Astrocyte (in vitro differentiated cells and primary cell): ENCODE results near the gene CPEB4. TPM values are rescaled to one million over a fixed set of nuclear protein-coding genes. Genes with fewer than 3 reads are reported as not detected.

Experiments used
- DNase-seq: peaks from one replicate; pipeline ENCODE4 v3.0.0-alpha.2; 2010; ENCODE audit warnings: low read depth
- FAIRE-seq: peaks from 2 replicates; lab custom pipeline; 2011; peaks lifted over from hg19 to GRCh38; lab: Jason Lieb, UNC
- H2AFZ ChIP-seq: 2 replicates; pipeline ENCODE4 v1.6.0; 2012; ENCODE audit warnings: low read depth, low read length, inconsistent platforms
- H3K27ac ChIP-seq: 2 replicates; pipeline ENCODE4 v1.5.1; 2011; ENCODE audit warnings: low read depth, low read length, inconsistent platforms
- H3K27me3 ChIP-seq: 2 replicates; pipeline ENCODE4 v1.6.0; 2011; ENCODE audit warnings: low read length, inconsistent platforms; ENCODE audit not compliant: insufficient read depth
- H3K36me3 ChIP-seq: 2 replicates; pipeline ENCODE4 v1.5.1; 2011; ENCODE audit warnings: low read length, inconsistent platforms; ENCODE audit not compliant: insufficient read depth
- H3K4me1 ChIP-seq: 2 replicates; pipeline ENCODE4 v1.5.1; 2011; ENCODE audit warnings: low read length, inconsistent platforms; ENCODE audit not compliant: insufficient read depth
- H3K4me2 ChIP-seq: 2 replicates; pipeline ENCODE4 v1.6.0; 2012; ENCODE audit warnings: low read length, inconsistent platforms
- H3K4me3 ChIP-seq: 2 replicates; pipeline ENCODE4 v1.5.1; 2011; ENCODE audit warnings: low read depth, mild to moderate bottlenecking, low read length, inconsistent platforms; ENCODE audit not compliant: insufficient read depth
- H3K79me2 ChIP-seq: 2 replicates; pipeline ENCODE4 v1.6.0; 2012; ENCODE audit warnings: mild to moderate bottlenecking, low read length, inconsistent platforms; ENCODE audit not compliant: insufficient read depth
- H3K9ac ChIP-seq: 2 replicates; pipeline ENCODE4 v1.6.0; 2012; ENCODE audit warnings: mild to moderate bottlenecking, low read length, inconsistent platforms
- H3K9me3 ChIP-seq: 2 replicates; pipeline ENCODE4 v1.5.1; 2012; ENCODE audit warnings: low read depth, mild to moderate bottlenecking, low read length, inconsistent platforms; ENCODE audit not compliant: insufficient read depth
- H4K20me1 ChIP-seq: 2 replicates; pipeline ENCODE4 v1.6.0; 2012; ENCODE audit warnings: low read length, inconsistent platforms; ENCODE audit not compliant: insufficient read depth
- H3K27ac Mint-ChIP-seq: one replicate; pipeline ENCODE4 v1.8.0; 2021; ENCODE audit warnings: mild to moderate bottlenecking, mixed read lengths; ENCODE audit not compliant: unreplicated experiment
- H3K27me3 Mint-ChIP-seq: one replicate; pipeline ENCODE4 v1.8.0; 2021; ENCODE audit warnings: low read depth, mixed read lengths; ENCODE audit not compliant: unreplicated experiment
- H3K36me3 Mint-ChIP-seq: one replicate; pipeline ENCODE4 v1.8.0; 2021; ENCODE audit warnings: low read depth, mixed read lengths; ENCODE audit not compliant: unreplicated experiment
- H3K4me1 Mint-ChIP-seq: one replicate; pipeline ENCODE4 v1.8.0; 2021; ENCODE audit warnings: low read depth, mixed read lengths; ENCODE audit not compliant: unreplicated experiment
- H3K4me3 Mint-ChIP-seq: one replicate; pipeline ENCODE4 v1.8.0; 2021; ENCODE audit warnings: mild to moderate bottlenecking, moderate library complexity, mixed read lengths; ENCODE audit not compliant: unreplicated experiment
- H3K9me3 Mint-ChIP-seq: one replicate; pipeline ENCODE4 v1.8.0; 2021; ENCODE audit warnings: mild to moderate bottlenecking, mixed read lengths; ENCODE audit not compliant: unreplicated experiment
- CTCF ChIP-seq: IDR thresholded peaks from 2 replicates; pipeline ENCODE4 v1.5.1; 2011; ENCODE audit warnings: low read depth, mild to moderate bottlenecking, inconsistent platforms, low read length, moderate library complexity; ENCODE audit not compliant: insufficient read depth
- EZH2 ChIP-seq: IDR thresholded peaks from 2 replicates; pipeline ENCODE4 v1.6.1; 2012; ENCODE audit warnings: mild to moderate bottlenecking, low read length, inconsistent platforms; ENCODE audit not compliant: insufficient read depth
- total RNA-seq: library from RNA; stranded (reverse); gene quantifications from 2 replicates; pipeline ENCODE4 v1.2.1, GENCODE V29; 2021

CPEB4 gene
- total RNA-seq, 1 donor from 2014 or later, result 37.2 TPM

- no peaks in the 10 kb centered on the region for H3K4me1 ChIP-seq
- no peak for DNase-seq
- no peaks in the 10 kb centered on the region for H3K9me3 ChIP-seq
- peaks cover 4% of the 10 kb centered on the region for H3K27me3 ChIP-seq
- no peak overlapping the region for H3K27ac Mint-ChIP-seq
- TF ChIP-seq EZH2, result no peak
- TF ChIP-seq CTCF, result no peak
- no peaks in the 10 kb centered on the region for H3K36me3 ChIP-seq
- H3K4me3 ChIP-seq, result no peak overlapping the region
- FAIRE-seq, result no peak
- H3K36me3 Mint-ChIP-seq, result no peaks in the 10 kb centered on the region
- H3K9me3 Mint-ChIP-seq, result no peaks in the 10 kb centered on the region
- H3K27me3 Mint-ChIP-seq, result no peaks in the 10 kb centered on the region
- no peaks in the 10 kb centered on the region for H3K79me2 ChIP-seq
- no peak overlapping the region for H3K4me3 Mint-ChIP-seq
- H3K4me2 ChIP-seq, result no peak overlapping the region
- peaks cover 5% of the 10 kb centered on the region for H3K4me1 Mint-ChIP-seq
- H4K20me1 ChIP-seq, result no peaks in the 10 kb centered on the region
- no peak overlapping the region for H3K9ac ChIP-seq
- H3K27ac ChIP-seq, result no peak overlapping the region
- no peak overlapping the region for H2AFZ ChIP-seq
Observed at GRCh38 chr5:174000076-174000475, 111.9 kb downstream of the CPEB4 start.

DNA sequence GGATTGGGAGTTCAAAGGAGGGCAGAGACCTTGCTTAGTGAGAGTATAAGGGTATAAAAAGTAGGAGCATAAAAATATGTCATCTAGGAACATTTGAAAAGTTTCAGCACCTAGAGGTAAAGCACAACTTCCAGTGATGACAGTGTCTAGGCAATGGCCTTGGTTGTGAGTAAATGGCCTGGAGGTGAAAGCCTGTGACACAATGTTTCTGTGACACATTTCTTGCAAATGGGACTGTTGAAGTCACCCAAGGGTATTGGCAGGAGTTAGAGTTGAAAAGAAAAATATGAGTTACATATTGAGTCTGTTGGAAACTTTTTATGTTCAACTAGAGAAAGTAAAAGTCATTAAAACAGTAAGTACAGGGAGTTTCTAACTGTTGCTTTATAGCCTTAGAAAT lies 115.6 kb downstream of the CPEB4 start:
- no peak overlapping the region for H3K4me2 ChIP-seq
- H4K20me1 ChIP-seq, result no peaks in the 10 kb centered on the region
- no peak overlapping the region for H3K4me3 ChIP-seq
- no peak overlapping the region for H3K9ac ChIP-seq
- Mint-ChIP-seq H3K4me1 (no peaks in the 10 kb centered on the region), H3K36me3 (no peaks in the 10 kb centered on the region), H3K27ac (no peak overlapping the region), H3K27me3 (no peaks in the 10 kb centered on the region), H3K9me3 (no peaks in the 10 kb centered on the region), H3K4me3 (no peak overlapping the region)
- no peaks in the 10 kb centered on the region for H3K79me2 ChIP-seq
- no peak for TF ChIP-seq EZH2
- TF ChIP-seq CTCF, result no peak
- no peaks in the 10 kb centered on the region for H3K4me1 ChIP-seq
- no peak overlapping the region for H3K27ac ChIP-seq
- H3K27me3 ChIP-seq, result peaks cover 4% of the 10 kb centered on the region
- no peak overlapping the region for H2AFZ ChIP-seq
- no peaks in the 10 kb centered on the region for H3K36me3 ChIP-seq
- H3K9me3 ChIP-seq, result no peaks in the 10 kb centered on the region
- DNase-seq (no peak), FAIRE-seq (no peak)

DNA sequence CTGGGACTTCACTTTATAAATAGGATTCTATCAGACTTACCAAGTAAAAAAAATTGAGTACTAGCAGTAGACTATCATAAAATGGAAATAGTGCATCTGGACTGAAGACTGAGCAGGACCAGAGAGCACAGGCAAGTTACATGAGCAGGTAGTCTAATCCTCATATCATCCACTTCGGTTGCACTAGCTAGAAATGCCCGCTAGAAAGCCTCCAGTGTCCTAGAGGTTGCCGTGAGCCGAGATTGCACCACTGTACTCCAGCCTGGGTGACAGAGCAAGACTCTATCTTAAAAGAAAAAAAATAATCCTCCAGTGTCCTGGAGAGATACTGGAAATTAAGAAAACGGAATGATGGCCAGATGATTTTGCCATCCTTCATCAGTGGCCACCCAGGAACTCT lies 120.8 kb downstream of the CPEB4 start:
- H3K4me1 ChIP-seq, result no peaks in the 10 kb centered on the region
- no peak overlapping the region for H2AFZ ChIP-seq
- Mint-ChIP-seq H3K4me3 (no peak overlapping the region), H3K4me1 (no peaks in the 10 kb centered on the region), H3K36me3 (no peaks in the 10 kb centered on the region), H3K9me3 (no peaks in the 10 kb centered on the region), H3K27ac (no peak overlapping the region), H3K27me3 (no peaks in the 10 kb centered on the region)
- H3K79me2 ChIP-seq, result no peaks in the 10 kb centered on the region
- FAIRE-seq (no peak), DNase-seq (no peak)
- no peak for TF ChIP-seq EZH2
- TF ChIP-seq CTCF, result no peak
- no peak overlapping the region for H3K4me3 ChIP-seq
- H4K20me1 ChIP-seq, result no peaks in the 10 kb centered on the region
- H3K9me3 ChIP-seq, result no peaks in the 10 kb centered on the region
- H3K9ac ChIP-seq, result no peak overlapping the region
- no peak overlapping the region for H3K4me2 ChIP-seq
- H3K27ac ChIP-seq, result no peak overlapping the region
- no peaks in the 10 kb centered on the region for H3K36me3 ChIP-seq
- H3K27me3 ChIP-seq, result no peaks in the 10 kb centered on the region
